Measurements from ENCODE around the gene EDARADD.

GRCh38 chr1:236508593-236509027 lies 114.5 kb downstream of the EDARADD start:
- TF ChIP-seq CTCF (IDR thresholded peaks at IDR 0.05) (no peak), POLR2AphosphoS5 (IDR thresholded peaks at IDR 0.05) (no peak), POLR2A (IDR thresholded peaks at IDR 0.05) (no peak)

All from gastroesophageal sphincter (tissue), 3 donors.